OCI-LY1 (cell line): ENCODE measurements around the gene LIMCH1.

Experiments
- CTCF ChIP-seq: fragments of 200-600 bp; sonication (generic), shearing (Covaris generic); IDR thresholded peaks from 2 replicates; pipeline ENCODE4 v1.5.1; 2017; ENCODE audit warnings: mild to moderate bottlenecking, antibody characterized with exemption, low read length, moderate library complexity, mixed read lengths
- EZH2 ChIP-seq: fragments of 200-600 bp; sonication (generic), shearing (Covaris generic); IDR thresholded peaks from 2 replicates; pipeline ENCODE4 v1.8.0; 2017; ENCODE audit warnings: borderline replicate concordance, mixed run types, mild to moderate bottlenecking, antibody characterized with exemption, low read length, moderate library complexity, mixed read lengths

DNA sequence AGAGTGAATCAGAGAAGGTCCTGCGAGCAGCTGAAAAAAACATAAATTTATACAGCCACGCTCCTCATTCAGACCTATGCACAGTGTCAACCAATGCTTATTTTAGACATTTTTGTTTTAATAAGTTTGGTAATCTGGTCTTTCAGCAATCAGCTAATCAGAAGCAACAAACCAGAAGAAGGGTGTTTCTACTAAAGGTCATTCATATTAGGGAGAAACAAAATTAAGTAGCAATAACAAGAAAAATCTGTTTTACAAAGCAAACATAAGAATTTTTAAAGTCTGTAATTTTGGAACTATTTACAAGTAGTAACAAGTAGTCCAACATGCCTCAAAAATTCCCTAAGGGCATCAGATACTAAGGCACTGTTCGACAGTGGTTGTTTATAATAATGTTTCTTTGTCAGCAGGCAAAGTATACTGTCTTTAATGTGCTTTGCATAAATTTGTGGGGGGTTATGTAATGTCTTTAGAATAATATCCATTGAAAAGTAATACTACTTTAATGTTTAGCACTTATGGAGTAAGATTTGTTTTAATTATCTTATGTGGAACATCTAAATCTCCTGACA, 127.8 kb downstream of the LIMCH1 start:
- no peak for TF ChIP-seq CTCF
- no peak for TF ChIP-seq EZH2
